Measurements from ENCODE around the gene ST3GAL5. TPM values are rescaled to one million over a fixed set of nuclear protein-coding genes. Genes with fewer than 3 reads are reported as not detected.
"Not testable (repeated sequence)": the region's sequence is repeated elsewhere in the genome, so short reads cannot be mapped to it uniquely, and the experiment has no call there.

Gene ST3GAL5
- total RNA-seq, 1 donor from 2014 or later, result 11.6 TPM

- not testable (repeated sequence) for DNase-seq (ENCODE audit: low read depth, low spot score)
These were observed 5.9 kb upstream of the ST3GAL5 start for GRCh38 chr2:85894554-85895278.

GRCh38 chr2:85893428-85894258, 4.9 kb upstream of the ST3GAL5 start:
- no peak for DNase-seq (ENCODE audit: low read depth, low spot score)

DNA sequence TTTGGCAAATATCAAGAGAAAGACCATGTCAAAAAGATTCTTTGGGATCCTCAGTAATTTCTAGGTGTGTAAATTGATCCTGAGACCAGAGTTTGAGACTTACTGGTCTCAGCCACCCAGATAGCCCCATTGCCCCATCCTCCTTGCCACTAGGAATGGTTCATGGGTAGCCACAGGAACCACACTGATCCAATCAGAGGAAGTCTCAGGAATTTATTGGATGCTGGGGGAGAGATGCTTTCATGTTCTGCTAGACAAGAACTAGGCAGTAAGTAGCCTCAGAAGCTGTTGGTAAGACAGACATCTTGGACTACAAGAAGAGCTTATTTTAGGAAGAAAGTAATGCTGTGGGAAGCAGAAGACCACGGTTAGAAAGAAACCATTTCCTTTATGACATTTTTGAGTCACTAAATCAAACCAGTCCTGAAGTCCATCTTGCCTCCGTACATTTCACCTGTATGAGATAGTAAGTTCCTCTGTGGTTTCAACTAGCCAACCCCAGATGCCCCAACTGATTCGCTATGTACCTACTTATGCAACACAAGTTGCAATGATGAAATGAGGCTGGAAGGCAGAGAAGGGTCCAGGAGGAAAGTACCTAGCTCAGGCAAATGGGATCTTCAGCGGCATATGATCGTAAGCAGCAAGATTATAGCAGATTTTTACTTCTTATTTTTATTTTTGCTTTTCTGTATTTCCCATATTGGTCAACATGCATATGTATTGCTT, 3.6 kb upstream of the ST3GAL5 start:
- DNase-seq (ENCODE audit: low read depth, low spot score), result no peak

- DNase-seq (ENCODE audit: low read depth, low spot score), result no peak
These were observed 1.9 kb upstream of the ST3GAL5 start for GRCh38 chr2:85890522-85891176.

DNA sequence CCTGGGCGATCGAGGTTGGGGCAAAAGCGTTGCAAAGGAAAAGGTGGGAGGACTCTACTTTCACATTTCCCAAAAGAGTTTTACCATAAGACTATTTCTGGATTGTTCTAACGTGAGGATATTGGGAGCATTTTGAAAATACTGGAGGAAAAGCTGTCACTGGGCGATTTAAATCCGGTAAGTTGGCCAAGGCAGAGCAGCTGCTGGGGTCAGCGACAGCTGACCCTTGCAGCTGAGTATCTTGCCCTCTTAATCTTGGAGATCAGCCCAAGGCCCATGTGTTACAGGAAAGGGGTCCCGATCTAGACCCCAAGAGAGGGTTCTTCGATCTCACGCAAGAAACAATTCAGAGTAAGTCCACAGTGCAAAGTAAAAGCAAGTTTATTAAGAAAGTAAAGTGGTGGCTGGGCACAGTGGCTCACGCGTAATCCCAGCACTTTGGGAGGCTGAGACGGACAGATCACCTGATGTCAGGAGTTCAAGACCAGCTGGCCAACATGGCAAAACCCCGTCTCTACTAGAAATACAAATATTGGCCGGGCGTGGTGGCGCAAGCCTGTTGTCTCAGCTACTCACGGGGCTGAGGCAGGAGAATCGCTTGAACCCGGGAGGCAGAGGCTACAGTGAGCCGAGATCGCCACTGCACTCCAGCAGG, 964 bp upstream of the ST3GAL5 start:
- DNase-seq (ENCODE audit: low read depth, low spot score), result no peak

DNA sequence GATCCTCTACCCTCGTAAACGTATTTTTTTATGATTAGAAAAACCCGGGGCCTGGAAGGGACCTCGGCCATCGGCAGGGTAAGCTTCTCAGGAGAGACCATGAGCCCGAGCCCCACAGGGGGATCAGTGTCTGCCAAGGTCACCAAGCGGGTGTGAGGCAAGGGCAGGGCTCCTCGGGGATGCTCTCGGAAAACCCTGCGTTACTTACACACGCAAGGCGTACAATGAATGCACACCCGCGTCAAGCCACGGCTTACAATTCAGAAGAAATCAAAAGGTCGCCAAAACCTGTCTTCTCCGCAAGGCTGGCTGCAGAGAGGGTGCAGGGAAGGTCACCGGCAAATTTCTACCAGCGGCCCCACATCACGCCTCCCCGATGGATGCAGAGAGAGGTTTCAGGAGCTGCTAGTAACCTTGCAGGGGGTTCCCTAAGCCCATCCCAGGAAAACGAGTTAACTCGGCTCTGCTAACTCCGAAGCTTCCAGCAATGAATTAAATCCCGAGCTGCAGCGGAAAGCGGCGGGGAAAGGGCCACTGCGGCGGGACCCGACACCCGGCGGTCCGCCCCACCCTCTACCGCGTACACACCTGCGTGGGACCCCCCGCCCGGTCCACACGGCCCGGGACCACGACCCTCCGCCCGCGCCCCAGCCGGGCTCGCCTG, 638 bp downstream of the ST3GAL5 start:
- no peak for DNase-seq (ENCODE audit: low read depth, low spot score)

DNA sequence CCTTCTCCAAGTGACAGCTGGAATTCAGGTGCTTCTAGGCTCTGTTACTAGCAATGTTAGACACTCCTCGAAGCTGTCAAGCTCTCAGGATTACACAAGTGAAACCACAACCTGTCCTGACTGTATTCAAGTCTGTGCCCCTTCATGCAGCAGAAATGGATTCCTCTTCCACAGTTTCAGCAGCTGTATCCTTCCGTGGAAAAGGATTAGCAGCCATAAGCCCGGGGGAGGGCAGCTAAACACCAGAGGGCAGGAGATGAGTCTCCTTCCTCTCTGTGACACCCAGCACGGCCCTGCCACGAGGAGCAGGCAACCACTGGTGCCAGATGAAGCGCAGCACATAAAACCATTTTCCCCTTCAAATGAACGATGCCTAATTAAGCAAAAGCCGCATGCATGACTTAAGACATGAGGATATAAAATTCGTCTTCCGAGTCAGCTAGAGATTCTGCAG, 1.2 kb downstream of the ST3GAL5 start:
- DNase-seq (ENCODE audit: low read depth, low spot score), result no peak

- no peak for DNase-seq (ENCODE audit: low read depth, low spot score)
These were observed 2.2 kb downstream of the ST3GAL5 start for GRCh38 chr2:85886590-85886989.

- DNase-seq (ENCODE audit: low read depth, low spot score), result no peak
These were observed 2.6 kb downstream of the ST3GAL5 start for GRCh38 chr2:85886141-85886540.

- DNase-seq (ENCODE audit: low read depth, low spot score), result not testable (repeated sequence)
These were observed 7.0 kb downstream of the ST3GAL5 start for GRCh38 chr2:85881781-85882180.

DNA sequence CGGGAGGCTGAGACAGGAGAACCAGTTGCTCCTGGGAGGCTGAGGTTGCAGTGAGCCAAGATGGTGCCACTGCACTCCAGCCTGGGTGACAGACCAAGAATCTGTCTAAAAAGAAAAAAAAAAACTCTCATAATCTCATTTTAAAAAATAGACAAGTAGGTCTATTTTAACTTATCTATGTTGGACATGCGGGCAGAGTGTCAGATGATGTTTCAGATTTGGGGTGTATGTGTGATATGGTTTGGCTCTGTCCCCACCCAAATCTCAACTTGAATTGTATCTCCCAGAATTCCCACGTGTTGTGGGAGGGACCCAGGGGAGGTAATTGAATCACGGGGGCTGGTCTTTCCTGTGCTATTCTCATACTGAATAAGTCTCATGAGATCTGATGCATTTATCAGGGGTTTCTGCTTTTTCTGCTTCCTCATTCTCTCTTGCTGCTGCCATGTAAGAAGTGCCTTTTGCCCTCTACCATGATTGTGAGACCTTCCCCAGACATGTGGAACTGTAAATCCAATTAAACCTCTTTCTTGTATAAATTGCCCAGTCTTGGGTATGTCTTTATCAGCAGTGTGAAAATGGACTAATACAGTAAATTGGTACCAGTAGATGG, 8.0 kb downstream of the ST3GAL5 start:
- DNase-seq (ENCODE audit: low read depth, low spot score), result not testable (repeated sequence)

- no peak for DNase-seq (ENCODE audit: low read depth, low spot score)
These were observed 9.9 kb downstream of the ST3GAL5 start for GRCh38 chr2:85878719-85879370.

- no peak for DNase-seq (ENCODE audit: low read depth, low spot score)
These were observed 13.3 kb downstream of the ST3GAL5 start for GRCh38 chr2:85875350-85876050.

DNA sequence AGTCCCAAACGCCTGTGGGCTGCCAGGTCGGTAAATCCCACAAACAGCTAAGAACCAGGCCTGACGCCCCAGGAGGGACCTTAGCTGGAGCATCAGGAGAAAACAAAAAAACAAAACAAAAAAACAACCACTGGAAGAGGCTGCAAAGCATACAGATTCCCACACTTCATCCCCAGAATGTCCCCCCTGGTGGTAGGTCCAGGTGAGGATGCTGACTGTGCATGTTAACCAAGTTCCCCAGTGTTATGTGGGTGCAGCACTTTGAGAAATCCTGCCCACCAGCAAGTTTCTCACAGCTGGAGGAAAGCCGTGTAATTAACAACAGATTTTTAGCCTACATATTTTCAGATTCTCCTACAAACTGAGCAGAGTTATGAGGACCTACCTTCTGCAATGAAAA, 15.1 kb downstream of the ST3GAL5 start:
- no peak for DNase-seq (ENCODE audit: low read depth, low spot score)

- no peak for DNase-seq (ENCODE audit: low read depth, low spot score)
These were observed 16.1 kb downstream of the ST3GAL5 start for GRCh38 chr2:85872536-85873161.

DNA sequence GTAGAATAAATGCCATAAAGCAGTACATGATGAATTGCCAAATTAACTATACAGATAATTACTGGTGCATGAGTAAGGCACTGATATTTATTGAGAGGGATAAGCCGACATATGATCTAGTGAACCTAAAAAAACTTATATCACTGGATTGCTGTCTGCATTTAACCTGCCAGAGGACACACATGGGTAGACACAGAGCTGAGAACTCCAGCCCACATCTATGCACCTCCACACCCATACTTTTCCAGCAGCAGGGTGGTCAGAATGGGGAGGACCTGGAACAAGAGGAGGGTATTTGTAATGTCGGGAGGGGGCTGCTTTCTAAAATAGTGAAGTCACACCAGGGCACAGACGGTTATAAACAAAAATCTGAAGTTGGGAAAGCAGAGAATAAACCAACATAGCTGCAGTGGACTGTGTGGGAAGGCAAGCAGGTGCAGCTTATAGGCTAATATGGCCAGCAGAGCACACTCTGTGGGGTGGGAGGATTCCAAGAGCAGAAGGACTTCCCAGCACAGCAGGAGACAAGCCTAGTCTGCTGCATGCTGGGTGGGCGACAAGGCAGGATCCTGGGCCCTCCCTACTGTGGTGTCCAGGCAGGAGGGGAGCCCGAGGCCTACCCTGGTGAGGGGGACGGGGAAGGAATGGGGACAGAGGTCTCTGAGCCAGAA, 17.2 kb downstream of the ST3GAL5 start:
- DNase-seq (ENCODE audit: low read depth, low spot score), result no peak

GRCh38 chr2:85868822-85869221, 20.0 kb downstream of the ST3GAL5 start:
- DNase-seq (ENCODE audit: low read depth, low spot score), result no peak
